Smooth muscle cell (in vitro differentiated cells): Measurements from ENCODE around the gene KLHL12. TPM values are rescaled to one million over a fixed set of nuclear protein-coding genes. Genes with fewer than 3 reads are reported as not detected.
"Not testable (repeated sequence)": the region's sequence is repeated elsewhere in the genome, so short reads cannot be mapped to it uniquely, and the experiment has no call there.

Experiments used
- DNase-seq: peaks from one replicate; lab custom pipeline; 2025; ENCODE audit not compliant: unreplicated experiment; lab: John Stamatoyannopoulos, UW
- H2AFZ ChIP-seq: fragments of 200-600 bp; sonication (generic); 2 replicates; pipeline ENCODE4 v1.6.0; 2016; ENCODE audit warnings: antibody characterized with exemption, low read depth, mild to moderate bottlenecking
- H3F3A ChIP-seq: fragments of 200-600 bp; sonication (generic); 2 replicates; pipeline ENCODE4 v1.6.0; 2017; ENCODE audit warnings: antibody characterized with exemption, low read depth
- H3K27ac ChIP-seq: fragments of 200-600 bp; sonication (generic); 2 replicates; pipeline ENCODE4 v1.5.1; 2016; ENCODE audit warnings: low read depth, mild to moderate bottlenecking
- H3K27me3 ChIP-seq: fragments of 200-600 bp; sonication (generic); 2 replicates; pipeline ENCODE4 v1.6.1; 2016; ENCODE audit warnings: low read depth, mild to moderate bottlenecking
- H3K36me3 ChIP-seq: fragments of 200-600 bp; sonication (generic); 2 replicates; pipeline ENCODE4 v1.5.1; 2016; ENCODE audit warnings: low read depth
- H3K4me1 ChIP-seq: fragments of 200-600 bp; sonication (generic); 2 replicates; pipeline ENCODE4 v1.5.1; 2016; ENCODE audit warnings: low read depth
- H3K4me2 ChIP-seq: fragments of 200-600 bp; sonication (generic); 2 replicates; pipeline ENCODE4 v1.6.0; 2016; ENCODE audit warnings: mild to moderate bottlenecking
- H3K4me3 ChIP-seq: fragments of 200-600 bp; sonication (generic); 2 replicates; pipeline ENCODE4 v1.5.1; 2016; ENCODE audit warnings: mild to moderate bottlenecking
- H3K79me2 ChIP-seq: fragments of 200-600 bp; sonication (generic); 2 replicates; pipeline ENCODE4 v1.6.0; 2016; ENCODE audit warnings: low read depth, mild to moderate bottlenecking
- H3K9ac ChIP-seq: fragments of 200-600 bp; sonication (generic); 2 replicates; pipeline ENCODE4 v1.6.0; 2016; ENCODE audit warnings: low read depth
- H3K9me3 ChIP-seq: fragments of 200-600 bp; sonication (generic); replicated peaks from 2 replicates; pipeline ENCODE4 v1.5.1; 2016; ENCODE audit warnings: low read depth
- H4K20me1 ChIP-seq: fragments of 200-600 bp; sonication (generic); 2 replicates; pipeline ENCODE4 v1.6.0; 2016; ENCODE audit warnings: low read depth
- WGBS: methylation state at CpG from one replicate; pipeline ENCODE4 v1.1.7; 2016; ENCODE audit warnings: low lambda C conversion rate; 5-methylcytosine and 5-hydroxymethylcytosine counted together
- polyA plus RNA-seq: library from polyadenylated mRNA; unstranded; fragments of >200 nt; fragmentation: Nextera tagmentation; extraction: Ambion mirVana; gene quantifications from 2 replicates; pipeline ENCODE4 v1.2.1, GENCODE V29; 2016
- total RNA-seq: library from RNA; depleted of rRNA; stranded (reverse); fragments of >200 nt; gene quantifications from 2 replicates; pipeline ENCODE4 v1.2.3, GENCODE V29; 2014
- TF ChIP-seq, protein P1 (sequence below): fragments of 200-600 bp; sonication (generic); IDR thresholded peaks from 2 replicates; pipeline ENCODE4 v1.5.1; 2017; ENCODE audit warnings: borderline replicate concordance, mild to moderate bottlenecking, antibody characterized with exemption; ENCODE audit not compliant: insufficient read depth, poor library complexity, severe bottlenecking

Gene KLHL12
- total and polyA plus RNA-seq, 2 experiments from 2014 or later, result 19.0 to 22.7 TPM

DNA sequence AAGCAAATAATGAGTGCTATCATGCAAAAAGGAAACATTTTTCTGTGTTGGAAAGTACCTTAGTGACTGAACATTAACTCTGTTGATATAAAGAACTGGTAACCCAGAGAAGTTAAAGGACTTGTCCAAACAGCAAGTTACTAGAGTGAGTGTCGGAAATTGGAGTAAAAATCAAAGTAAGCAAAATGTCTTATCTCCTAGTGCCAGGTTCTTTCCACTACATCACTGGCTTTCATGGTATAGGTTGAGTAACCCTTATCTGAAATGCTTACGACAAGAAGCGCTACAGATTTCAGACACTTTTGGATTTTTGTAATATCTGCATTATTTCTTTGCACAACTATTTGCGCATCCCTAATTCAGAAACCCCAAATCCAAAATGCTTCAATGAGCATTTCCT is 21.7 kb downstream of the KLHL12 start:
- no peaks in the 10 kb centered on the region for H3K4me1 ChIP-seq
- no peak overlapping the region for H2AFZ ChIP-seq
- peaks cover 23% of the 10 kb centered on the region for H3K36me3 ChIP-seq
- WGBS, result 96% methylated on average over 4 of the region's 4 CpGs
- no peak overlapping the region for H3K9ac ChIP-seq
- no peak overlapping the region for H3K4me2 ChIP-seq
- H4K20me1 ChIP-seq, result no peaks in the 10 kb centered on the region
- H3K79me2 ChIP-seq, result no peaks in the 10 kb centered on the region
- H3K27ac ChIP-seq, result no peak overlapping the region
- H3K27me3 ChIP-seq, result no peaks in the 10 kb centered on the region
- H3K4me3 ChIP-seq, result no peak overlapping the region
- no peaks in the 10 kb centered on the region for H3F3A ChIP-seq
- TF ChIP-seq, protein P1, sequence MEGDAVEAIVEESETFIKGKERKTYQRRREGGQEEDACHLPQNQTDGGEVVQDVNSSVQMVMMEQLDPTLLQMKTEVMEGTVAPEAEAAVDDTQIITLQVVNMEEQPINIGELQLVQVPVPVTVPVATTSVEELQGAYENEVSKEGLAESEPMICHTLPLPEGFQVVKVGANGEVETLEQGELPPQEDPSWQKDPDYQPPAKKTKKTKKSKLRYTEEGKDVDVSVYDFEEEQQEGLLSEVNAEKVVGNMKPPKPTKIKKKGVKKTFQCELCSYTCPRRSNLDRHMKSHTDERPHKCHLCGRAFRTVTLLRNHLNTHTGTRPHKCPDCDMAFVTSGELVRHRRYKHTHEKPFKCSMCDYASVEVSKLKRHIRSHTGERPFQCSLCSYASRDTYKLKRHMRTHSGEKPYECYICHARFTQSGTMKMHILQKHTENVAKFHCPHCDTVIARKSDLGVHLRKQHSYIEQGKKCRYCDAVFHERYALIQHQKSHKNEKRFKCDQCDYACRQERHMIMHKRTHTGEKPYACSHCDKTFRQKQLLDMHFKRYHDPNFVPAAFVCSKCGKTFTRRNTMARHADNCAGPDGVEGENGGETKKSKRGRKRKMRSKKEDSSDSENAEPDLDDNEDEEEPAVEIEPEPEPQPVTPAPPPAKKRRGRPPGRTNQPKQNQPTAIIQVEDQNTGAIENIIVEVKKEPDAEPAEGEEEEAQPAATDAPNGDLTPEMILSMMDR, result no peak
- no peaks in the 10 kb centered on the region for H3K9me3 ChIP-seq
- DNase-seq, result no peak

DNA sequence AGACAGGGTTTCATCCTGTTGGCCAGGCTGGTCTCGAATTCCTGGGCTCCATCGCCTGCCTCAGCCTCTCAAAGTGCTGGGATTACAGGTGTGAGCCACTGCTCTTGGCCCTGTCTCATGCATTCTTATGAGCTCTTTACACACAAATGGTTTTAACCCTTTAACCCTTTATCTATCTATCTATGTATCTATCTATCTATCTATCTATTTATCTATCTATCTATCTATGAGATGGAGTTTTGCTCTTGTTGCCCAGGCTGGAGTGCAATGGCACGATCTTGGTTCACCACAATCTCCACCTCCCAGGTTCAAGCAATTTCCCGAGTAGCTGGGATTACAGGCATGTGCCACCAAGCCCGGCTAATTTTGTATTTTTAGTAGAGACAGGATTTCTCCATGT is 23.2 kb downstream of the KLHL12 start:
- not testable (repeated sequence) for H3K9ac ChIP-seq, H3K27me3 ChIP-seq, H3K4me1 ChIP-seq, H2AFZ ChIP-seq, H3F3A ChIP-seq, H4K20me1 ChIP-seq, DNase-seq, H3K27ac ChIP-seq, H3K9me3 ChIP-seq, H3K79me2 ChIP-seq, H3K4me2 ChIP-seq, H3K4me3 ChIP-seq
- peaks cover 11% of the 10 kb centered on the region for H3K36me3 ChIP-seq
- WGBS, result 97% methylated on average over 5 of the region's 5 CpGs

DNA sequence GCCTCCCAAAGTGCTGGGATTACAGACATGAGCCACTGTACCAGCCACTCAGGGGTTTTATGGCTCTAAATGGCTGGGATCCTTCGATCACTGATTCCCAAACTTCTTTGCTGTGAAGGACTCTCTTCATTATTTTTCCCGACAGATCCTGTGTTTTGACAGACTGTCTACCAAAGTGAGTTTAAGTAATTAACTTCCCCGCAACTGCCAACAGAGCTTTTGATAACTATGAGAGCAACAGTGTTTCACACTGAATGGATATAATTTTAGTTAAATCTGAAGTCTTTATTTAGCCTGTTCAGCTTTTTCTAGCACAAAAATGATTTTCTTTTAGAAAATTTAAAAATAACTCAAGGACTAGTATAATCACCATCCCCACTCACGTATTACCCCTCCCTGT is 25.5 kb downstream of the KLHL12 start:
- Histone ChIP-seq H4K20me1 (no peaks in the 10 kb centered on the region), H2AFZ (no peak overlapping the region), H3K4me2 (no peak overlapping the region), H3K4me1 (no peaks in the 10 kb centered on the region), H3K9me3 (no peaks in the 10 kb centered on the region), H3K4me3 (no peak overlapping the region), H3K36me3 (peaks cover 12% of the 10 kb centered on the region), H3F3A (no peaks in the 10 kb centered on the region), H3K79me2 (no peaks in the 10 kb centered on the region), H3K27ac (no peak overlapping the region), H3K27me3 (no peaks in the 10 kb centered on the region), H3K9ac (no peak overlapping the region)
- TF ChIP-seq, protein P1, result no peak
- DNase-seq, result no peak
- WGBS, result 97% methylated on average over 4 of the region's 4 CpGs

DNA sequence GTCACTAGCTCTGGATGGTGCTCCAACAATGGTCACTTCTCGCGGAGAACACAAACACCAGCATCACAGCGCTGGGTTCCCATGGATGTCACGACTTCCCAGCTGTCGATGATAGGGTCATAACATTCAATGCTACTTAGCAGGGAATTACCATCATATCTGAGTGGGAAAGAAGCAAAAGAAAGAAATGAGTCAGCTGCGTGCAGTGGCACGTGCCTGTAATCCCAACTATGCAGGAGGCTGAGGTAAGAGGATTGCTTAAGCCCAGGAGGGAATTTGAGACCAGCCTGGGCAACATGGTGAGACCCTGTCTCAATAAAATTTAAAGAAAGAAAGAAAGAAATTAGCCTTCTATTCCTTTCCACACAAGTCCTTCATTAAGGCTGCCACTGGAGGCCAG is 34.5 kb downstream of the KLHL12 start:
- DNase-seq, result no peak
- H3K4me3 ChIP-seq, result no peak overlapping the region
- no peak overlapping the region for H3K4me2 ChIP-seq
- H3K4me1 ChIP-seq, result peaks cover 7% of the 10 kb centered on the region
- no peak overlapping the region for H3K27ac ChIP-seq
- H2AFZ ChIP-seq, result no peak overlapping the region
- TF ChIP-seq, protein P1, result no peak
- H3K9me3 ChIP-seq, result no peaks in the 10 kb centered on the region
- H3K79me2 ChIP-seq, result peaks cover 5% of the 10 kb centered on the region
- no peaks in the 10 kb centered on the region for H3K27me3 ChIP-seq
- no peak overlapping the region for H3K9ac ChIP-seq
- peaks cover 23% of the 10 kb centered on the region for H3K36me3 ChIP-seq
- H3F3A ChIP-seq, result peaks cover 10% of the 10 kb centered on the region
- 88% methylated on average over 7 of the region's 7 CpGs for WGBS
- peaks cover 6% of the 10 kb centered on the region for H4K20me1 ChIP-seq
